IMR-90 (cell line): ENCODE measurements around the gene TSSK2. TPM values are rescaled to one million over a fixed set of nuclear protein-coding genes. Genes with fewer than 3 reads are reported as not detected.

Experiments
- ATAC-seq: fragments of 200-7000 bp; cut with Tn5 transposase; 2 replicates; pipeline ENCODE4 v1.9.1; 2020; ENCODE audit warnings: low read depth, mild to moderate bottlenecking, moderate library complexity
- BruUV-seq: library from RNA; stranded (reverse); fragments of 400-500 nt; replicated peaks from 2 replicates; lab custom pipeline; 2021; lab: Mats Ljungman, UMichigan
- CTCF ChIA-PET: fragments of 300-600 bp; formaldehyde crosslinking; extraction: SDS; loops from one replicate; lab custom pipeline; 2021; ENCODE audit warnings: antibody characterized with exemption; lab: Yijun Ruan, JAX
- POLR2A ChIA-PET: fragments of 300-600 bp; sonication (Branson Sonifier 250); formaldehyde crosslinking; loops from one replicate; lab custom pipeline; 2022; ENCODE audit warnings: antibody characterized with exemption; ENCODE audit not compliant: unreplicated experiment; lab: Charles Lee
- DNase-seq: peaks from one replicate; pipeline ENCODE4 v3.0.0; 2013
- H2AFZ ChIP-seq: replicated peaks from 2 replicates; pipeline ENCODE3; 2013; ENCODE audit warnings: low read length, mild to moderate bottlenecking; ENCODE audit not compliant: poor library complexity
- H2AK5ac ChIP-seq: 2 replicates; pipeline ENCODE4 v1.6.1; 2013; ENCODE audit warnings: low read depth, low read length, inconsistent platforms
- H2AK9ac ChIP-seq: replicated peaks from 2 replicates; pipeline ENCODE3; 2013; ENCODE audit warnings: mild to moderate bottlenecking, low read depth, low read length, moderate library complexity; ENCODE audit not compliant: poor library complexity
- H2BK120ac ChIP-seq: 2 replicates; pipeline ENCODE4 v1.6.1; 2013; ENCODE audit warnings: low read depth, low read length, inconsistent platforms
- H2BK15ac ChIP-seq: 3 replicates; pipeline ENCODE4 v1.6.1; 2013; ENCODE audit warnings: low read depth, low read length, inconsistent platforms
- H2BK20ac ChIP-seq: 2 replicates; pipeline ENCODE4 v1.6.1; 2013; ENCODE audit warnings: low read depth, mild to moderate bottlenecking, inconsistent platforms, low read length, moderate library complexity
- H2BK5ac ChIP-seq: 2 replicates; pipeline ENCODE4 v1.6.1; 2013; ENCODE audit warnings: mild to moderate bottlenecking, low read depth, low read length, inconsistent platforms; ENCODE audit not compliant: poor library complexity, severe bottlenecking
- H3K14ac ChIP-seq: replicated peaks from 2 replicates; pipeline ENCODE4 v1.6.1; 2013; ENCODE audit warnings: low read depth, low read length, inconsistent platforms
- H3K18ac ChIP-seq: 2 replicates; pipeline ENCODE4 v1.6.1; 2013; ENCODE audit warnings: low read depth, low read length, control low read depth
- H3K23ac ChIP-seq: 2 replicates; pipeline ENCODE4 v1.6.1; 2013; ENCODE audit warnings: low read depth, low read length, inconsistent platforms
- H3K27ac ChIP-seq: 2 replicates; pipeline ENCODE4 v1.5.1; 2013; ENCODE audit warnings: mild to moderate bottlenecking, control low read depth, low read length; ENCODE audit not compliant: insufficient read depth
- H3K27me3 ChIP-seq: 2 replicates; pipeline ENCODE4 v1.6.1; 2013; ENCODE audit warnings: low read length; ENCODE audit not compliant: control insufficient read depth, insufficient read depth
- H3K36me3 ChIP-seq: 2 replicates; pipeline ENCODE4 v1.6.1; 2013; ENCODE audit warnings: low read length, mixed read lengths; ENCODE audit not compliant: control insufficient read depth, insufficient read depth
- H3K4ac ChIP-seq: 2 replicates; pipeline ENCODE4 v1.6.1; 2013; ENCODE audit warnings: low read depth, low read length, inconsistent platforms
- H3K4me1 ChIP-seq: 2 replicates; pipeline ENCODE4 v1.6.1; 2013; ENCODE audit warnings: low read length, mixed read lengths; ENCODE audit not compliant: control insufficient read depth, insufficient read depth
- H3K4me2 ChIP-seq: 2 replicates; pipeline ENCODE4 v1.6.1; 2013; ENCODE audit warnings: low read depth, mild to moderate bottlenecking, control low read depth, low read length, moderate library complexity
- H3K4me3 ChIP-seq: 2 replicates; pipeline ENCODE4 v1.5.1; 2013; ENCODE audit warnings: low read depth, mild to moderate bottlenecking, control low read depth, low read length, moderate library complexity; ENCODE audit not compliant: insufficient read depth
- H3K56ac ChIP-seq: 2 replicates; pipeline ENCODE4 v1.6.1; 2013; ENCODE audit warnings: low read length, inconsistent platforms; ENCODE audit not compliant: insufficient read depth; ENCODE audit errors: extremely low read depth
- H3K79me1 ChIP-seq, 2 experiments: 2 replicates each; pipeline ENCODE4 v1.6.1; 2013; ENCODE audit warnings: low read length in 2 of 2, inconsistent platforms in 1 of 2, low read depth in 1 of 2
- H3K9ac ChIP-seq: 2 replicates; pipeline ENCODE4 v1.6.1; 2013; ENCODE audit warnings: low read depth, low read length, control low read depth
- H3K9me1 ChIP-seq: 2 replicates; pipeline ENCODE4 v1.6.1; 2013; ENCODE audit warnings: low read length, inconsistent platforms; ENCODE audit not compliant: insufficient read depth
- H3K9me3 ChIP-seq: 2 replicates; pipeline ENCODE4 v1.6.1; 2013; ENCODE audit warnings: low read length; ENCODE audit not compliant: control insufficient read depth, insufficient read depth
- H4K20me1 ChIP-seq: 2 replicates; pipeline ENCODE4 v1.6.1; 2013; ENCODE audit warnings: low read length, inconsistent platforms; ENCODE audit not compliant: insufficient read depth
- H4K5ac ChIP-seq: 2 replicates; pipeline ENCODE4 v1.6.1; 2013; ENCODE audit warnings: mild to moderate bottlenecking, low read depth, low read length, control low read depth
- H4K8ac ChIP-seq, 2 experiments: 2 replicates each; pipeline ENCODE4 v1.6.1; 2013; ENCODE audit warnings: low read depth in 2 of 2, low read length in 2 of 2, control low read depth in 1 of 2, inconsistent platforms in 1 of 2
- H4K91ac ChIP-seq: 2 replicates; pipeline ENCODE4 v1.6.1; 2013; ENCODE audit warnings: low read depth, low read length, inconsistent platforms; ENCODE audit not compliant: insufficient read depth
- CEBPB ChIP-seq: IDR thresholded peaks from 2 replicates; pipeline ENCODE4 v1.6.1; 2012; ENCODE audit warnings: low read depth, low read length, improper control_type of control experiment
- RCOR1 ChIP-seq: IDR thresholded peaks from 2 replicates; pipeline ENCODE4 v1.6.1; 2012; ENCODE audit warnings: mild to moderate bottlenecking, low read length, improper control_type of control experiment; ENCODE audit not compliant: insufficient replicate concordance
- SMC3 ChIP-seq: fragments of 150-350 bp; IDR thresholded peaks from 2 replicates; pipeline ENCODE4 v1.6.1; 2016; ENCODE audit warnings: low read depth, mild to moderate bottlenecking, antibody characterized with exemption, low read length, moderate library complexity
- WGBS, 2 experiments: methylation state at CpG; one replicate each; pipeline versions ENCODE4 v1.1.5 to v1.1.7; 2013; ENCODE audit warnings: missing lambda C conversion rate in 2 of 2; ENCODE audit not compliant: insufficient read length in 1 of 2; ENCODE audit errors: extremely low coverage in 2 of 2; 5-methylcytosine and 5-hydroxymethylcytosine counted together
- dilution Hi-C: fragments of 300-500 bp; cut with HindIII; formaldehyde crosslinking; loops from one replicate; pipeline ENCODE4 v1.14.3; 2018; ENCODE audit warnings: low sequenced_read_pairs; ENCODE audit not compliant: unreplicated experiment
- in situ Hi-C: fragments of 300-500 bp; cut with MboI; formaldehyde crosslinking; loops from 3 replicates; pipeline ENCODE4 v1.14.3; 2019; ENCODE audit warnings: low sequenced_read_pairs, inconsistent platforms, mixed read lengths
- intact Hi-C: fragments of 100-400 bp; cut with micrococcal nuclease; formaldehyde crosslinking; loops from 2 replicates; pipeline ENCODE4 v1.10.0; 2022
- polyA plus RNA-seq, 3 experiments: library from polyadenylated mRNA; depleted of rRNA; stranded (reverse); fragments of >200 nt; gene quantifications; 2 replicates each; pipeline ENCODE4 v1.2.3, GENCODE V29; 2012; ENCODE audit warnings: low replicate concordance in 1 of 3
- total RNA-seq: library from RNA; depleted of rRNA; stranded (reverse); fragments of >200 nt; gene quantifications from 2 replicates; pipeline ENCODE4 v1.2.3, GENCODE V29; 2012
- TF ChIP-seq, protein P1 (sequence below): fragments of 150-350 bp; IDR thresholded peaks from 2 replicates; pipeline ENCODE4 v1.6.1; 2017; ENCODE audit warnings: mild to moderate bottlenecking, antibody characterized with exemption, low read length, low read depth
- TF ChIP-seq, protein P2 (sequence below): conservative IDR thresholded peaks from 2 replicates; pipeline ENCODE4 v1.5.1; 2012; ENCODE audit warnings: mild to moderate bottlenecking, low read depth, low read length, improper control_type of control experiment

The TSSK2 gene
- total and polyA plus RNA-seq, 2 of the 4 experiments (the other 2 are of a cell fraction), result not detected

DNA sequence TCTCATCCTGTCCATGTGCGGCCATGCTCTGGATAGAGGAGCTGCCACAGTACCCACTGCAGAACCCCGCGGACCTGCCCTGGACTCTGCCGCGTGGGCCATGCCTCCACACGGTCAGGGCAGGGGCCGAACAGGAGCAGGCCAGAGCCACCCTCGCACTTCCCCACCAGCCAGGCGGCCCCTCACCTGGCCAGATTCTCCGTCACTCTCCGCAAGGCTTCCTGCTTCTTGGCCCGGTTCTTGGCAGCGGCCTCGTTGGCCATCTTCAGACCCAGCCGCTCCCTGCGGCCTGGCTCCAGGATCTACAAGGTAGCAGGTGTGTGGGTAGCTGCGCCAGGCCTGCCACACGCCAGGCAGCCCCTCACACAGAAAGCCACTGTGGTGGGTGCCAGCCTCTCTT is 3.8 kb downstream of the TSSK2 start:
- ChIA-PET CTCF (no interaction called here), POLR2A (no interaction called here)
- no peaks in the 10 kb centered on the region for H3K27me3 ChIP-seq
- H4K91ac ChIP-seq, result no peak overlapping the region
- no peak overlapping the region for H2BK20ac ChIP-seq
- no peak overlapping the region for H3K14ac ChIP-seq
- in situ Hi-C loops, result no loop called here
- H4K20me1 ChIP-seq, result no peaks in the 10 kb centered on the region; the same call in 1 of the 2 replicates
- H2AK9ac ChIP-seq, result no peak overlapping the region
- H4K5ac ChIP-seq, result no peak overlapping the region
- dilution Hi-C loops, result no loop called here
- no peak for TF ChIP-seq RCOR1
- TF ChIP-seq SMC3, result no peak
- no peak for TF ChIP-seq CEBPB
- TF ChIP-seq, protein P1, sequence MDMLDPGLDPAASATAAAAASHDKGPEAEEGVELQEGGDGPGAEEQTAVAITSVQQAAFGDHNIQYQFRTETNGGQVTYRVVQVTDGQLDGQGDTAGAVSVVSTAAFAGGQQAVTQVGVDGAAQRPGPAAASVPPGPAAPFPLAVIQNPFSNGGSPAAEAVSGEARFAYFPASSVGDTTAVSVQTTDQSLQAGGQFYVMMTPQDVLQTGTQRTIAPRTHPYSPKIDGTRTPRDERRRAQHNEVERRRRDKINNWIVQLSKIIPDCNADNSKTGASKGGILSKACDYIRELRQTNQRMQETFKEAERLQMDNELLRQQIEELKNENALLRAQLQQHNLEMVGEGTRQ, result no peak
- TF ChIP-seq, protein P2, sequence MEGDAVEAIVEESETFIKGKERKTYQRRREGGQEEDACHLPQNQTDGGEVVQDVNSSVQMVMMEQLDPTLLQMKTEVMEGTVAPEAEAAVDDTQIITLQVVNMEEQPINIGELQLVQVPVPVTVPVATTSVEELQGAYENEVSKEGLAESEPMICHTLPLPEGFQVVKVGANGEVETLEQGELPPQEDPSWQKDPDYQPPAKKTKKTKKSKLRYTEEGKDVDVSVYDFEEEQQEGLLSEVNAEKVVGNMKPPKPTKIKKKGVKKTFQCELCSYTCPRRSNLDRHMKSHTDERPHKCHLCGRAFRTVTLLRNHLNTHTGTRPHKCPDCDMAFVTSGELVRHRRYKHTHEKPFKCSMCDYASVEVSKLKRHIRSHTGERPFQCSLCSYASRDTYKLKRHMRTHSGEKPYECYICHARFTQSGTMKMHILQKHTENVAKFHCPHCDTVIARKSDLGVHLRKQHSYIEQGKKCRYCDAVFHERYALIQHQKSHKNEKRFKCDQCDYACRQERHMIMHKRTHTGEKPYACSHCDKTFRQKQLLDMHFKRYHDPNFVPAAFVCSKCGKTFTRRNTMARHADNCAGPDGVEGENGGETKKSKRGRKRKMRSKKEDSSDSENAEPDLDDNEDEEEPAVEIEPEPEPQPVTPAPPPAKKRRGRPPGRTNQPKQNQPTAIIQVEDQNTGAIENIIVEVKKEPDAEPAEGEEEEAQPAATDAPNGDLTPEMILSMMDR, result no peak
- no peak overlapping the region for H2BK120ac ChIP-seq
- no peak overlapping the region for H3K9ac ChIP-seq
- H3K18ac ChIP-seq, result no peak overlapping the region
- no peak overlapping the region for H3K23ac ChIP-seq
- DNase-seq, result no peak
- no peak overlapping the region for H2AFZ ChIP-seq
- no peaks in the 10 kb centered on the region for H3K4me1 ChIP-seq
- no peak overlapping the region for H3K4me3 ChIP-seq
- WGBS, 2 experiments, result 96% methylated on average over 13 of the region's 18 CpGs; no CpG with 5 or more reads in 1 of the 2 experiments
- no peak overlapping the region for H4K8ac ChIP-seq
- H3K9me1 ChIP-seq, result no peaks in the 10 kb centered on the region
- H3K27ac ChIP-seq, result no peak overlapping the region
- BruUV-seq, result no TSS peak
- H3K36me3 ChIP-seq, result peaks cover 73% of the 10 kb centered on the region
- no peaks in the 10 kb centered on the region for H3K9me3 ChIP-seq
- H2BK15ac ChIP-seq, result no peak overlapping the region
- H3K4ac ChIP-seq, result no peak overlapping the region
- intact Hi-C loops, result no loop called here
- no peak overlapping the region for H3K56ac ChIP-seq
- no peak overlapping the region for H2BK5ac ChIP-seq
- no peak for ATAC-seq
- no peaks in the 10 kb centered on the region for H3K79me1 ChIP-seq
- H2AK5ac ChIP-seq, result no peak overlapping the region
- no peak overlapping the region for H3K4me2 ChIP-seq
